HG02840 (cell line): ENCODE results near the gene CHST14.
"Not testable (repeated sequence)": the region's sequence is repeated elsewhere in the genome, so short reads cannot be mapped to it uniquely, and the experiment has no call there.

Experiments used
- ATAC-seq: cut with Tn5 transposase; IDR thresholded peaks from one replicate; pipeline ENCODE4 v1.9.1; 2021; ENCODE audit warnings: mild to moderate bottlenecking, moderate library complexity, moderate number of reproducible peaks; ENCODE audit not compliant: unreplicated experiment, low FRiP score

The CHST14 gene

GRCh38 chr15:40440743-40441564 lies 29.8 kb upstream of the CHST14 start, which contains the start of gene BAHD1:
Gene BAHD1, plus strand, starts transcription at chr15:40440953. Its CDS starts 17,512 bp downstream, at chr15:40458465.
- ATAC-seq, result peak; percentile 75

GRCh38 chr15:40441565-40442531 lies 28.9 kb upstream of the CHST14 start:
- no peak for ATAC-seq

- no peak for ATAC-seq
Observed at GRCh38 chr15:40443255-40443654, 27.5 kb upstream of the CHST14 start.

- ATAC-seq, result no peak
Observed at GRCh38 chr15:40443846-40444245, 26.9 kb upstream of the CHST14 start.

GRCh38 chr15:40444736-40445135 lies 26.0 kb upstream of the CHST14 start:
- no peak for ATAC-seq

- no peak for ATAC-seq
Observed at GRCh38 chr15:40445421-40445922, 25.3 kb upstream of the CHST14 start.

- ATAC-seq, result no peak
Observed at GRCh38 chr15:40446144-40446543, 24.6 kb upstream of the CHST14 start.

GRCh38 chr15:40448354-40448753 lies 22.4 kb upstream of the CHST14 start:
- no peak for ATAC-seq

GRCh38 chr15:40449275-40449674 lies 21.5 kb upstream of the CHST14 start:
- no peak for ATAC-seq

- ATAC-seq, result no peak
Observed at GRCh38 chr15:40450047-40450446, 20.7 kb upstream of the CHST14 start.

GRCh38 chr15:40451527-40452158 lies 19.1 kb upstream of the CHST14 start:
- no peak for ATAC-seq

- ATAC-seq, result no peak
Observed at GRCh38 chr15:40452296-40453090, 18.3 kb upstream of the CHST14 start.

GRCh38 chr15:40453941-40454340 lies 16.8 kb upstream of the CHST14 start:
- ATAC-seq, result not testable (repeated sequence)

- ATAC-seq, result no peak
Observed at GRCh38 chr15:40454904-40455391, 15.8 kb upstream of the CHST14 start.

GRCh38 chr15:40456299-40456712 lies 14.5 kb upstream of the CHST14 start:
- no peak for ATAC-seq

GRCh38 chr15:40456738-40457137 lies 14.0 kb upstream of the CHST14 start:
- no peak for ATAC-seq

GRCh38 chr15:40458495-40459371 lies 12.1 kb upstream of the CHST14 start:
- ATAC-seq, result no peak

GRCh38 chr15:40459391-40460015 lies 11.3 kb upstream of the CHST14 start:
- ATAC-seq, result no peak
